GM11168 (cell line): ENCODE results near the gene CYB561A3.
"Not testable (repeated sequence)": the region's sequence is repeated elsewhere in the genome, so short reads cannot be mapped to it uniquely, and the experiment has no call there.

Source experiments
- in situ Hi-C: fragments of 300-500 bp; cut with MboI; formaldehyde crosslinking; loops from one replicate; pipeline ENCODE4 v1.12.0; 2022; ENCODE audit warnings: low sequenced_read_pairs; ENCODE audit not compliant: unreplicated experiment

Gene CYB561A3

GRCh38 chr11:61361741-61362541 lies at the start of gene CYB561A3, which contains the start of gene TMEM138:
Gene CYB561A3, minus strand, starts transcription at chr11:61361882. Its CDS starts 5,169 bp downstream, at chr11:61356713.
Gene TMEM138, plus strand, starts transcription at chr11:61362374. Its CDS starts 2,017 bp downstream, at chr11:61364391.
- in situ Hi-C loops, result no loop called here

- in situ Hi-C loops, result no loop called here
These were observed 45.5 kb upstream of the CYB561A3 start for GRCh38 chr11:61406991-61407728.

- in situ Hi-C loops, result no loop called here
These were observed 44.4 kb upstream of the CYB561A3 start for GRCh38 chr11:61406067-61406466.

- in situ Hi-C loops, result no loop called here
These were observed 43.0 kb upstream of the CYB561A3 start for GRCh38 chr11:61404641-61405040.

GRCh38 chr11:61404103-61404502 lies 42.4 kb upstream of the CYB561A3 start:
- in situ Hi-C loops, result no loop called here

GRCh38 chr11:61403658-61404057 lies 42.0 kb upstream of the CYB561A3 start:
- in situ Hi-C loops, result no loop called here

- in situ Hi-C loops, result no loop called here
These were observed 39.9 kb upstream of the CYB561A3 start for GRCh38 chr11:61401573-61401972.

- in situ Hi-C loops, result no loop called here
These were observed 39.5 kb upstream of the CYB561A3 start for GRCh38 chr11:61401173-61401572.

- in situ Hi-C loops, result no loop called here
These were observed 31.4 kb upstream of the CYB561A3 start for GRCh38 chr11:61392981-61393595.

- in situ Hi-C loops, result no loop called here
These were observed 28.5 kb upstream of the CYB561A3 start for GRCh38 chr11:61390161-61390560.

GRCh38 chr11:61384271-61385242 lies 22.9 kb upstream of the CYB561A3 start:
- in situ Hi-C loops, result loop anchor here (5.0 kb wide), 1 partner anchor 47 kb away; no protein-coding TSS in a partner anchor

- in situ Hi-C loops, result not testable (repeated sequence)
These were observed 22.2 kb upstream of the CYB561A3 start for GRCh38 chr11:61383859-61384258.

GRCh38 chr11:61380884-61381283 lies 19.2 kb upstream of the CYB561A3 start:
- in situ Hi-C loops, result no loop called here

GRCh38 chr11:61378713-61379313 lies 17.1 kb upstream of the CYB561A3 start:
- in situ Hi-C loops, result no loop called here

GRCh38 chr11:61377461-61378160 lies 15.9 kb upstream of the CYB561A3 start:
- in situ Hi-C loops, result no loop called here

- in situ Hi-C loops, result no loop called here
These were observed 14.1 kb upstream of the CYB561A3 start for GRCh38 chr11:61375761-61376108.

- in situ Hi-C loops, result no loop called here
These were observed 11.2 kb upstream of the CYB561A3 start for GRCh38 chr11:61372659-61373420.

- in situ Hi-C loops, result no loop called here
These were observed 8.8 kb upstream of the CYB561A3 start for GRCh38 chr11:61370349-61371005.
